CD4-positive, alpha-beta T cell treated with Interleukin-2 at 100 ng/mL for 4 hours (primary cell): Measurements from ENCODE around the gene ARHGEF38.
"Not testable (repeated sequence)": the region's sequence is repeated elsewhere in the genome, so short reads cannot be mapped to it uniquely, and the experiment has no call there.

Source experiments
- DNase-seq: peaks from one replicate; pipeline ENCODE4 v3.0.0-alpha.2; 2020; ENCODE audit warnings: low spot score

Gene ARHGEF38

GRCh38 chr4:105714071-105714521 lies 161.7 kb downstream of the ARHGEF38 start:
- DNase-seq = no peak

GRCh38 chr4:105714932-105715331 lies 162.5 kb downstream of the ARHGEF38 start:
- no peak for DNase-seq

DNA sequence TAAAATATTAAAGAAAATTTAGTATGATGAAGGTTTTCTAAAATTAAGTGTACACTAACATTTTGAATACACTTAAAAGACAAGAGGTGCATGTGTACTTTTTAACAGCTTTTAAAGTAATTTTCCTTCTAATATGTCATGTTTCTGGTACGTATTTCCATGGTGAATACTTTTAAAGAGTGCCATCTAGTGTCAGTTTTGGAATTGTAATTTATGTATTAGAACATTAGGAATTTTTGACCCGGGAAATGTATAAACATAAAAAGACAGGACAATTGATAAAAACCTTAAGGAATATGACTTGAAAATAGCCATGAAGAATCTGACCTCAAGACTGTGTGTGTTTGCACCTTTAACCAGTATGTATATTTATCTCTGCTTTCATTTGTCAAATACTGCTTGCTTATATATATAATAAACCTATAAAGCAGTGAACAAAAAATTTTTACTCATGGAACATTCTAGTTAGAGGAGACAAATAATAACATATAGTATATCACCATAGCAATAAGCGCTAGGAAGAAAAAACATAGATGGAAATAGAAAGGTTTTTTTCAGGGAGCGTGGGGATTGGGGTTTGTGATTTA lies 163.4 kb downstream of the ARHGEF38 start:
- peak; percentile 38 for DNase-seq

DNA sequence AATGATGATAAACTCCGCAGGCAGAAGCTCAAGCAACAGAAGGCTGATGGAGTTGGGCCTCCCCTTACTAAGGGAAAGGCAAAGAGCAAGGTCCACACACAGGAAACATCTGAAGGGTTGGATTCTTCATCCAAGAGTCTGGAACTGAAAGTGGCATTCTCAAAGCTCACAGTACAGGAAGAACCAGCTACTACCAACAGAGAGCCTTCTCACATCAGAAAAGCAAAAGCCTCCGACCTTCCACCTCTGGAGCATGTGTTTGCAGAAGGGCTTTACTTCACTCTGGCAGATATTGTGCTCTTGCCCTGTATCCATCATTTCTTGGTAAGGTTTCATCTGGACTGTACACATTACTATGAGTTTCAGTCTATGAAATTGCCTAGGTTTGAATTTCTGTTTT lies 166.8 kb downstream of the ARHGEF38 start:
- DNase-seq = no peak

- no peak for DNase-seq
Measured at GRCh38 chr4:105725623-105726022, 173.2 kb downstream of the ARHGEF38 start.

- DNase-seq = not testable (repeated sequence)
Measured at GRCh38 chr4:105729895-105730294, 177.5 kb downstream of the ARHGEF38 start.
